Fibroblast of lung (primary cell): Measurements from ENCODE around the gene RAP2C. TPM values are rescaled to one million over a fixed set of nuclear protein-coding genes. Genes with fewer than 3 reads are reported as not detected.
A peak's percentile ranks its signal among the peaks of the same experiment; 100 is the strongest.

Experiments
- DNase-seq, 2 donors: peaks; one replicate each; pipeline versions ENCODE4 v3.0.0 to v3.0.0-alpha.2; 2010; ENCODE audit warnings: low read depth in 2 of 2
- H2AFZ ChIP-seq: 2 replicates; pipeline ENCODE4 v1.5.1; 2012; ENCODE audit warnings: low read length, control low read depth, inconsistent platforms
- H3K27ac ChIP-seq: 2 replicates; pipeline ENCODE4 v1.5.1; 2011; ENCODE audit warnings: low read length, control low read depth; ENCODE audit not compliant: insufficient read depth
- H3K27me3 ChIP-seq: 2 replicates; pipeline ENCODE4 v1.5.1; 2011; ENCODE audit warnings: mild to moderate bottlenecking, low read length; ENCODE audit not compliant: control insufficient read depth, insufficient read depth
- H3K36me3 ChIP-seq: 2 replicates; pipeline ENCODE4 v1.5.1; 2011; ENCODE audit warnings: low read length; ENCODE audit not compliant: control insufficient read depth, insufficient read depth
- H3K4me1 ChIP-seq: 2 replicates; pipeline ENCODE4 v1.5.1; 2011; ENCODE audit warnings: low read length; ENCODE audit not compliant: control insufficient read depth, insufficient read depth; ENCODE audit errors: extremely low read depth
- H3K4me2 ChIP-seq: 2 replicates; pipeline ENCODE4 v1.5.1; 2011; ENCODE audit warnings: low read length, control low read depth; ENCODE audit not compliant: insufficient read depth; ENCODE audit errors: extremely low read depth
- H3K4me3 ChIP-seq, 4 experiments: fragments of 200-600 bp in 1 of 4; sonication (generic) in 1 of 4; replicated peaks in 1 of 4; 2 replicates each; pipeline ENCODE4 v1.5.1; 2011 to 2016; ENCODE audit warnings: low read length in 4 of 4, low read depth in 3 of 4, mild to moderate bottlenecking in 3 of 4, control low read depth in 2 of 4, inconsistent platforms in 1 of 4, mixed read lengths in 1 of 4; ENCODE audit not compliant: insufficient read depth in 1 of 4; ENCODE audit errors: control extremely low read depth in 1 of 4
- H3K79me2 ChIP-seq: 2 replicates; pipeline ENCODE4 v1.5.1; 2012; ENCODE audit warnings: mild to moderate bottlenecking, low read length, inconsistent platforms; ENCODE audit not compliant: control insufficient read depth, insufficient read depth
- H3K9ac ChIP-seq: 2 replicates; pipeline ENCODE4 v1.5.1; 2011; ENCODE audit warnings: mild to moderate bottlenecking, low read length, control low read depth; ENCODE audit not compliant: insufficient read depth
- H3K9me3 ChIP-seq: 2 replicates; pipeline ENCODE4 v1.5.1; 2012; ENCODE audit warnings: low read depth, low read length; ENCODE audit not compliant: control insufficient read depth, insufficient read depth
- H4K20me1 ChIP-seq: 2 replicates; pipeline ENCODE4 v1.5.1; 2011; ENCODE audit warnings: low read length; ENCODE audit not compliant: control insufficient read depth, insufficient read depth; ENCODE audit errors: extremely low read depth
- EZH2 ChIP-seq: IDR thresholded peaks from 2 replicates; pipeline ENCODE4 v1.5.1; 2012; ENCODE audit warnings: low read length, control low read depth, mild to moderate bottlenecking; ENCODE audit errors: missing control alignments
- polyA plus RNA-seq, 2 donors: library from polyadenylated mRNA; depleted of rRNA in 1 of 2; stranded (reverse) in 1 of 2; unstranded in 1 of 2; fragments of >200 nt; gene quantifications; 2 replicates each; pipeline ENCODE4 v1.2.1, GENCODE V29; 2011 to 2012; ENCODE audit warnings: missing spikeins in 1 of 2
- total RNA-seq: library from RNA; depleted of rRNA; stranded (reverse); fragments of >200 nt; gene quantifications from 2 replicates; pipeline ENCODE4 v1.2.1, GENCODE V29; 2014
- TF ChIP-seq, protein P1 (sequence below), 2 donors: IDR thresholded peaks in 1 of 2; conservative IDR thresholded peaks in 1 of 2; 1 replicate in 1 of 2; 2 replicates in 1 of 2; pipeline ENCODE4 v1.5.1; 2011 to 2012; ENCODE audit warnings: low read length in 2 of 2, control low read depth in 1 of 2, inconsistent platforms in 1 of 2, low read depth in 1 of 2, mild to moderate bottlenecking in 1 of 2

Gene RAP2C
- total and polyA plus RNA-seq, 2 donors (not counting 1 experiment from before 2014, with no cell fraction given), result 18.5 to 24.4 TPM

DNA sequence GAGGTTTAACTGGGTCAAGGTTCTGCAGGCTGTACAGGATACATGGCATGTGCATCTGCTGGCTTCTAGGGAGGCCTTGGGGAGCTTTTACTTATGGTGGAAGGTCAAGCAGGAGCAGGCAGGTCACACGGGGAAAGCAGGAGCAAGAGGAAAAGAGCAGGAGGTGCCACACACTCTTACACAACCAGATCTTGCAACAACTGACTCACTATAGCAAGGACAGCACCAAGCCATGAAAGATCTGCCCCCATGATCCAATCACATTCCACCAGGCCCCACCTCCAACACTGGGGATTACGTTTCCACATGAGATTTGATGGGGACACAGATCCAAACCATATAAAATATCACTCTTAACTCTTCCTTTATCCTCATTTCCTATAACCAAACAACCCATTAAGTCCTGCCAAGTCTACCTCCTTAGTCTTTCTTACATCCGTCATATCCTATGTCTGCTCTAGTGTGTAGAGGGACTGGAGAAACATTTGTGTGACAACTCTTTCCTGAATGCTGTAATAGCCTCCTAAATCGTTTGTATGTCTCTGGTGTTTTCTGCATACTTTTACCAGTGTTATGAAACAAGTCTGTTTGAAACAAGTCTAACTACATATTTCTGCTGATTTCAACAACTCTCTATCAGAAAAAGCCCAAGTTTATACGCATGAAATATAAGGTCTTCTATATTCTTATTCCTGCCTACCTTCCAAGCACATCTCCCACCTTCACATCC, 8.3 kb upstream of the RAP2C start:
- no peaks in the 10 kb centered on the region for H3K36me3 ChIP-seq
- H3K27ac ChIP-seq, result no peak overlapping the region
- no peak overlapping the region for H2AFZ ChIP-seq
- no peaks in the 10 kb centered on the region for H3K4me1 ChIP-seq
- no peak overlapping the region for H3K4me3 ChIP-seq
- no peaks in the 10 kb centered on the region for H3K9me3 ChIP-seq
- H3K27me3 ChIP-seq, result no peaks in the 10 kb centered on the region
- no peaks in the 10 kb centered on the region for H3K79me2 ChIP-seq
- peak in 1 of 2 donors; percentile 59 for DNase-seq
- TF ChIP-seq, protein P1, sequence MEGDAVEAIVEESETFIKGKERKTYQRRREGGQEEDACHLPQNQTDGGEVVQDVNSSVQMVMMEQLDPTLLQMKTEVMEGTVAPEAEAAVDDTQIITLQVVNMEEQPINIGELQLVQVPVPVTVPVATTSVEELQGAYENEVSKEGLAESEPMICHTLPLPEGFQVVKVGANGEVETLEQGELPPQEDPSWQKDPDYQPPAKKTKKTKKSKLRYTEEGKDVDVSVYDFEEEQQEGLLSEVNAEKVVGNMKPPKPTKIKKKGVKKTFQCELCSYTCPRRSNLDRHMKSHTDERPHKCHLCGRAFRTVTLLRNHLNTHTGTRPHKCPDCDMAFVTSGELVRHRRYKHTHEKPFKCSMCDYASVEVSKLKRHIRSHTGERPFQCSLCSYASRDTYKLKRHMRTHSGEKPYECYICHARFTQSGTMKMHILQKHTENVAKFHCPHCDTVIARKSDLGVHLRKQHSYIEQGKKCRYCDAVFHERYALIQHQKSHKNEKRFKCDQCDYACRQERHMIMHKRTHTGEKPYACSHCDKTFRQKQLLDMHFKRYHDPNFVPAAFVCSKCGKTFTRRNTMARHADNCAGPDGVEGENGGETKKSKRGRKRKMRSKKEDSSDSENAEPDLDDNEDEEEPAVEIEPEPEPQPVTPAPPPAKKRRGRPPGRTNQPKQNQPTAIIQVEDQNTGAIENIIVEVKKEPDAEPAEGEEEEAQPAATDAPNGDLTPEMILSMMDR (conservative IDR thresholded peaks at IDR 0.05 in 1 of 2, IDR thresholded peaks at IDR 0.05 in 1 of 2; ENCODE audit: low read depth in 1 of 2, low read length in 2 of 2), result no peak
- TF ChIP-seq EZH2, result no peak
- H4K20me1 ChIP-seq, result no peaks in the 10 kb centered on the region
- H3K9ac ChIP-seq, result no peak overlapping the region
- no peak overlapping the region for H3K4me2 ChIP-seq

DNA sequence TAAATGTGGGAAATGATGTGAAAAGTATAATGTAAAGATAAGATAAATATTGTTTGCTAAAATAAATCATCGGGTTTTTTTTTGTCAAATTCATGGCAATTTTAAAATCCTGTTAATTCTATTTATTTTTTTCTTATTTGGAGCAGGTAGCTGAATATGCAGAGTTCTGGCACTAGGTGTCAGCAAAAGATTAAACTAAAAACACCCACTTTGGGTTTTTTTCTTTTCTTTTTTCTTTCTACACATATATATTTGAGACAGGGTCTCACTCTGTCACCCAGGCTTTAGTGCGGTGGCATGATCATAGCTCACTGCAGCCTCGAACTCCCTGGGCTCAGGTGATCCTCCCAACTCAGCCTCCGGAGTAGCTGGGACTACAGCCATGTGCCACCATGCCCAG, 6.9 kb upstream of the RAP2C start:
- Histone ChIP-seq H3K9ac (no peak overlapping the region), H3K79me2 (no peaks in the 10 kb centered on the region), H2AFZ (no peak overlapping the region), H3K36me3 (no peaks in the 10 kb centered on the region), H3K4me3 (no peak overlapping the region), H3K27me3 (no peaks in the 10 kb centered on the region), H3K4me2 (no peak overlapping the region), H4K20me1 (no peaks in the 10 kb centered on the region), H3K27ac (no peak overlapping the region), H3K4me1 (no peaks in the 10 kb centered on the region), H3K9me3 (no peaks in the 10 kb centered on the region)
- DNase-seq, result peak in 1 of 2 donors; percentile 38
- TF ChIP-seq, protein P1 (conservative IDR thresholded peaks at IDR 0.05 in 1 of 2, IDR thresholded peaks at IDR 0.05 in 1 of 2; ENCODE audit: low read depth in 1 of 2, low read length in 2 of 2), result peak; percentile 34 to 40
- no peak for TF ChIP-seq EZH2

GRCh38 chrX:132218100-132218812, 991 bp downstream of the RAP2C start:
- Histone ChIP-seq H3K79me2 (peaks cover 20% of the 10 kb centered on the region), H3K36me3 (no peaks in the 10 kb centered on the region), H4K20me1 (no peaks in the 10 kb centered on the region), H3K27ac (peak overlapping the region; percentile 43), H3K9me3 (no peaks in the 10 kb centered on the region), H3K9ac (peak overlapping the region; percentile 68), H3K4me1 (no peaks in the 10 kb centered on the region), H3K27me3 (no peaks in the 10 kb centered on the region), H2AFZ (no peak overlapping the region), H3K4me3 (peak overlapping the region; percentile 49 to 87 (median 64)), H3K4me2 (peak overlapping the region; percentile 13)
- peak; percentile 82 to 88 for DNase-seq
- TF ChIP-seq EZH2, result no peak
- TF ChIP-seq, protein P1 (conservative IDR thresholded peaks at IDR 0.05 in 1 of 2, IDR thresholded peaks at IDR 0.05 in 1 of 2; ENCODE audit: low read depth in 1 of 2, low read length in 2 of 2), result no peak
